Stimulated activated CD8-positive, alpha-beta memory T cell treated with anti-CD3 and anti-CD28 coated beads, Interleukin-4, amount 100 ng/mL, for 24 hours (primary cell): ENCODE data around the gene PKLR.

Experiments
- DNase-seq: peaks from one replicate; pipeline ENCODE4 v3.0.0-alpha.2; 2020; ENCODE audit warnings: low read depth

PKLR gene

DNA sequence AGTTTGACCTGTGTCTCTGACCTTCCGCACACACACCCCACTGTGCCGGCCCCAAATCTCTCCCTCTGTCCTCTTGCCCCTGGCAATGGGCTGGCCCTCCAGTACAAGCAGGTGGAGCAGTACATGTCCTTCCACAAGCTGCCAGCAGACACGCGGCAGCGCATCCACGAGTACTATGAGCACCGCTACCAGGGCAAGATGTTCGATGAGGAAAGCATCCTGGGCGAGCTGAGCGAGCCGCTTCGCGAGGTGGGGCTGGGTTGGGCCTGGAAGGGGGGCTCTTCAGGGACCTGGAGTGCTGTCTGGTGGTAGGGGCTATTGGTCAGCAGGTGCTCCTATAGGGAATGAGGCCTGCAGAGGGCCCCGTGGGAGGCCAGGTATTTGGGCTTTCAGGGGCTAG, 16.2 kb downstream of the PKLR start:
- no peak for DNase-seq

- no peak for DNase-seq
These were observed 16.8 kb downstream of the PKLR start for GRCh38 chr1:155284476-155284875.

DNA sequence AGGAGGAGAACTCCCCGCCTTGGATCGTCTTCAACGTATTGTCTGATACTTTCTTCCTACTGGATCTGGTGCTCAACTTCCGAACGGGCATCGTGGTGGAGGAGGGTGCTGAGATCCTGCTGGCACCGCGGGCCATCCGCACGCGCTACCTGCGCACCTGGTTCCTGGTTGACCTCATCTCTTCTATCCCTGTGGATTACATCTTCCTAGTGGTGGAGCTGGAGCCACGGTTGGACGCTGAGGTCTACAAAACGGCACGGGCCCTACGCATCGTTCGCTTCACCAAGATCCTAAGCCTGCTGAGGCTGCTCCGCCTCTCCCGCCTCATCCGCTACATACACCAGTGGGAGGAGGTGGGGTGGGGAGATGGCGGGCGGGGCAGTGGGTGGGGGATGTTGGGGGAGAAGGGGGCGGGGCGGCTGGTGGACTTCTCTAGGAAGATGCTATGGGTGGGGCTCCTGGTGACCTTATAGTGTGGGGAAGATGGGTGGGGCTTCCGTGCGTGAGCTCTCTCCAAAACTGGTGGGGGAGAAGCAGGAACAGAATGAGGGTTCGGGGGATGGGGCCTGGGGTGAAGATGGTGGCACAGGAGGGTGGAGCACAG, 18.6 kb downstream of the PKLR start:
- no peak for DNase-seq

GRCh38 chr1:155279268-155279667, 22.0 kb downstream of the PKLR start:
- no peak for DNase-seq

DNA sequence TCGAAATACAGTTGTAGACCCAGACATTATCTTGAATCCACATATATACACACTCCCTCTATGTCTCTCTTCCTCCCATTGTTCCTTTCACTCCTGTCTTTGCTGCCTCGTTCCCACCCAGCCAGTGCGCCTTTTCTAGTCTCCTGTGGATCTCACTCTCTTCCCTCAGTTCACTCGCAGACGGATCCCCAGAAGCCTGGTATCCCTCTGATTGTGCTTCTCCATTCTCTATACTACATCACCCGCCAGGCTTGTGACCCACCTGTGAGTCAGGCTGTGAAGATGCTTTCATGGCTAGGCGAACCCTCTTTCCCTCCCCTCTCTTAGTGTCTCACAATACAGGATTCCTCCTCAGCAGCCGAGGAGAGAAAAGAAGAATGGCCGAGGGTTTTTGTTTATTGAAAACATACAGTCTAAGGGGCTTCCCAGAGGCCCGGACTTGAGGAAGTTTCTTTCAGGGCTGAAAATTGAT, 22.5 kb downstream of the PKLR start:
- no peak for DNase-seq

DNA sequence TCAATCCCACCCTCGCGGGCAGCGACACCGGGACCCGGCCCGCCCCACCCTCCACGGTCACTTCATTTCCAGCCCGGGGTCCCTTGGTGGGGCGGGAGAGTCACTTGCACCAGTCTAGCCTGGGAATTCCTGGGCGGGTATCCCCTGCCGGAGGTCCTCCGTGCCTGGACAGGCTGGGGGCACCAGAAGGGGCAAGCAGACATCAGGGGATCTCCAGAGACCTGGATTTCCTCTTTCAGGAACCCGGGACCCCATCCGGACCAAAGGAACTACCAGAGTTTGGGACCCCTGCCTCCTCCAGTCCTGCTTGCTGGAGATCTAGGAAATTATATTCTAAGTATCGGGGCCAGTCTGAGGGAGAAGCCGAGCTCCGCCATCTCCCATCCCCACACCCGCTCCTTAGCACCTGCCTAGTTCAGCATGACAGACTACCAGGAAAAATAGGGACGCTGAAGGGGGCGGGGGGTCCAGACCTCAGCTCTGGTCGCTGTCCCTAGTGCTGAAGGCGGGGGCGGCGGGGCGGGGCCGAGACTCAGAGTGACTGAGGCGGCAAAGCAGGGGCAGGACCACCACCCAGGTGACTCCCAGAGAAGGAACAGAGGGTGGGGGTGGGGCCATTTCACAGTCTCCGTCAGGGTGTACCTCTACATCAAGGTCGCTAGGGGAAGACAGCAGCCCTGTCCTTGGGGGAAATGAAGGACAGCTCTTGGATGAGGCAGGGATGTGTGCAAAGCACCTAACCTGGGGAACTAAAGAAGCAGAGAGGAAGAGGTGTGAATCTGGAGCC, 23.1 kb downstream of the PKLR start:
- peak; percentile 63 for DNase-seq

GRCh38 chr1:155277070-155277901, 24.0 kb downstream of the PKLR start, which contains the start of gene HCN3:
TSS of gene HCN3 (plus strand) at chr1:155277463. CDS start at chr1:155277591, 128 bp downstream.
- peak; percentile 96 for DNase-seq

- peak; percentile 97 for DNase-seq
These were observed 27.6 kb downstream of the PKLR start, which contains the start of gene CLK2 for GRCh38 chr1:155273343-155274245. TSS of gene CLK2 (minus strand) at chr1:155273504. CDS start at chr1:155270977, 2,527 bp downstream.

GRCh38 chr1:155272466-155273342, 28.5 kb downstream of the PKLR start:
- no peak for DNase-seq

GRCh38 chr1:155269381-155269780, 31.9 kb downstream of the PKLR start:
- DNase-seq: no peak

DNA sequence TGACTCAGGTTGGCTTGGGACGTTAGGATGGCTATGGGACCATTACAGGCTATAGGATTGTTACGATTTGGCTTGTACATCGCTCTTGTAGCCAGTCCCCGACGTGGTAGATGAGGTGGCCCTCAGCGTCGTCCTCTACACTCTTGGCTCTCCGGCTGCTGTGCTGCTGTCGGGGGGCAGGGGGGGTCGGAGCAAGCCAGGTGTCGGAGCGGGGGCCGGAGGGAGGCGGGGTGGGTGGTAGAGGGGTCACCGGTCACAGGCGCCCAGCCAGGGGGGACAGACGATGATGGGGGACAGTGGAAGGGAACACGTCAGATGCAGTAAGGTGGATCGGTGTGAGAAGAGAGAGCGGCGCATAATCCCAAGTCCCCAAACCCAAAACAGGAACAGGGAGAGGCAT, 32.6 kb downstream of the PKLR start:
- DNase-seq: no peak

- DNase-seq: no peak
These were observed 33.9 kb downstream of the PKLR start for GRCh38 chr1:155267373-155267772.

- DNase-seq: no peak
These were observed 34.7 kb downstream of the PKLR start for GRCh38 chr1:155266553-155266952.

GRCh38 chr1:155263067-155263466, 38.2 kb downstream of the PKLR start:
- DNase-seq: no peak

- peak; percentile 82 for DNase-seq
These were observed 39.2 kb downstream of the PKLR start, which contains the start of gene SCAMP3 for GRCh38 chr1:155261852-155262673. TSS of gene SCAMP3 (minus strand) at chr1:155262360. CDS start at chr1:155262151, 209 bp downstream.

DNA sequence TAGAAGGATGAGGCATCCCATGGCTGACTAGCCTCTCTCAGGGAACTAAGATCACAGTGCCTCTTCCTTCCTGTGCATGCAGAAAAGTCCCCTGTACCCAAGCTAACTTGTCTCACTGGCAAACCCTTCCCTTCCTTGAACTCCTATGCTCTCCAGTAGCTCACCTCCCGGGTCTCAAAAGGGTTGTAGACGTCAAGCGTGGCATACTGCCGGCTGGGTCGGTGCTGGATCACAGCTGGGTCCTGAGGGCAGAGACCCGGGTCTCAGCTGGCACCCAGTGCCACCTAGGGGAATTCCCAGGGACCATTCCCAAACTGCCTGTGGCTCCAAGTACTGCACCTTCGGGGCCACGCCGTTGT, 39.8 kb downstream of the PKLR start:
- DNase-seq: no peak

GRCh38 chr1:155260276-155260675, 41.0 kb downstream of the PKLR start:
- DNase-seq: no peak

DNA sequence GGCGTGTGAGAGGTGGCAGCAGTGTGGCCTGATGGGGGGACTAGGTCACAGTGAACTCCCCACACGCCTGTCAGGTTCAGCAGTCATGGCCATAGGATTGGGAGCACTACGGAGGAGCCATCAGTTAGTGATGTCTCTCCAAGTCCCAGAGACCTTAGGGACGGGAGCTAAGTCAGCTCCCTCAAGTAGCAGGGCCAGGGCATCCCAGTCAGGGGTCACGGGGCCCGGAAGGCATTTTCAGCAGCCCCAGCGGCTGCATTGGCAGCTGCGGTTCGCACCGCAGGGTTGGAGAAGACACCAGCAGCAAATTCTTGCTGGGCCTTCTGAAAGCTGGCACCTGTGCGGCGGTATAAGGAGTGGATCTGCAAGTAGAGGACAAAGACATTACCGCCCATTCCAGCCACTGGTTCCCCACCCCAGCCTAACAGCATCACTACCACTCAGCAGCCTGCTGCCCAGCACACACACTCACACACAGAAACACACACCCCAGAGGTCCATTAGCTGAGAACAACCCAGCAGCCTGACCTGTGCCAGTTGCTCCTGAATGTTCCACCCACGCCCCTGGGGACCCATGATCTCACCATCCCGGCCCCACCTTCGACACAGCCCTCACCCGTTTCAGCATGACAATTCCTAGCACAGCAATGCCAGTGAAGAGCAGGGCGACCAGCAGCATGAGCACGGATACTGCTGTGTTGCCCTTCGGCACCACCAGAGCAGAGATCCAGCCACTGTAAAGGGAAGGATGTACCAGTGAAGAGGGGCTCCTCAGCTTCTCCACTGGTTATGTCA, 45.0 kb downstream of the PKLR start:
- DNase-seq: no peak
